ENCODE measurements around the gene TMEM247.
A peak's percentile ranks its signal among the peaks of the same experiment; 100 is the strongest.

TMEM247 gene

DNA sequence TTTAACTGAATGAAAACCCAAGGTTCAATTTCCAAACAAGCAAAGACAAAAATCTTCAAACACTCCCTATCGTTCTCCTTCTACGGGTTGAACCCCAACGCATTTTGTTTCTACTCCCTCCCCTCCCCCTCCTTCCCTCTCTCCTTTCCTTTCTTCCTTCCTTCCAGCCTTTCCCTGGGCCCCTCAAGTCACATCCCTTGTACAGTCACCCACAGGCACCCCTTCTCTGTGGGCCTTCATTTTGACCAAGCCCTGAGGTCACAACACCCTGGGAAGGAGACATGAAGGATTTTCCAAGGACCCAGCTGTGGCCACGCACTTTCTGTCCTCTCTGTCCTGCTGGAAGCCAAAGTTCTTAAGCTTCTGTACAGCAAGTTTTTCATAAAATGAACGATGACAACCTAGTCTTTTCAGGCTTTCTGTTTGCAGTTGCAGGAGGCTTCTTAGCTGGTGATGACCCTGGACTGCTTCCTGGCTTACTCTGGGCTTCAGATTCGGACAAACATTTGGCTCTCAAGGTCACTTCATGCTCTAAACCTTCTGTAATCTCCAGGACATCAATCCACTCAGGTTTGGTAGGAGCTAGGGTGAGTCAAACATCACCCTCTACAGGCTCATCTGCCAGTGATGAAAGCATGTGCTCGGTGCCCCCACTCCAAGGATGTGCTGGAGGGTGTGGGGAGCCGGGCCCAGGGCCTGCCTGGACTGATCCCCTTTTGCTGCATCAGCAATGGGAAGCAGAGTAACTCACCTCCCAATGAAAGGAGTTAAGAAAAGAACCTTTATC lies 25.5 kb downstream of the TMEM247 start:
- TF ChIP-seq POLR2A (IDR thresholded peaks at IDR 0.05; ENCODE audit: low read depth, low read length) (no peak), PAX5 (IDR thresholded peaks at IDR 0.05; ENCODE audit: insufficient read depth, low read length, severe bottlenecking) (no peak), POLR2AphosphoS5 (IDR thresholded peaks at IDR 0.05; ENCODE audit: low read depth, low read length) (no peak), TAF1 (IDR thresholded peaks at IDR 0.05; ENCODE audit: low read depth, low read length) (no peak), POU2F2 (IDR thresholded peaks at IDR 0.05; ENCODE audit: low read depth, low read length) (no peak), SPI1 (IDR thresholded peaks at IDR 0.05; ENCODE audit: low read depth, low read length) (no peak)
- no peak for DNase-seq (ENCODE audit: insufficient read length, low spot score)
- FAIRE-seq: no peak

- no peak for DNase-seq (ENCODE audit: insufficient read length, low spot score)
- no peak for FAIRE-seq
- TF ChIP-seq POU2F2 (IDR thresholded peaks at IDR 0.05; ENCODE audit: low read depth, low read length) (no peak), SPI1 (IDR thresholded peaks at IDR 0.05; ENCODE audit: low read depth, low read length) (no peak), PAX5 (IDR thresholded peaks at IDR 0.05; ENCODE audit: insufficient read depth, low read length, severe bottlenecking) (no peak), POLR2AphosphoS5 (IDR thresholded peaks at IDR 0.05; ENCODE audit: low read depth, low read length) (no peak), TAF1 (IDR thresholded peaks at IDR 0.05; ENCODE audit: low read depth, low read length) (no peak), POLR2A (IDR thresholded peaks at IDR 0.05; ENCODE audit: low read depth, low read length) (no peak)
Measured at GRCh38 chr2:46505472-46505783, 26.1 kb downstream of the TMEM247 start.

DNA sequence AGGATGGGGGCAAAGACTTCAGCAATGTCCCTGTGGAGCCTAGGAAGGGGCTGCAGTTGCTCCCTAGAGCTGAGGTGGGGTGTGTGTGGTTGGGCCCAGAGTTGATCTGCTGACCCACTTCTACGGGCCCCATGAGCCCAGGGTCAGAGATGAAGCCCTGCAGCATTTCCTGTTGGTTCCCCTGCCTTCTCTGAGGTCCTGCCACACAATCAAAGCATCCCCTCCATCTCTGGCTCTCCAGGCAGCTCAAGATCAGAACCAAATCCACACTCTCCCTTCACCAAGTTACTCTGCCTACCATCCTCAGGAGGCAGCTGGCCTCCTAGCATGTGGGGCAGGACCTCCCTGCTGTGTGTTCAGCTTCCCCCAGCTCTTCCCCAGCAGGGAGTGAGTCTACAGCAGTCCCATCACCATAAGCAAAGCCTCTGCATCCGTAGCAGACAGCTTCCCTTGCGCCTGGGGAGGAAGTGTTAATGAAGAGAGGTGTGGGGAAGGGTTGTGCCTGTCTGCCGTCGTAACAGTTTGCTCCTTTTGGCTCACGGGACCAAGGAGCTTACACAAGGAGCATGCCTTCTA lies 26.9 kb downstream of the TMEM247 start:
- no peak for DNase-seq (ENCODE audit: insufficient read length, low spot score)
- FAIRE-seq: no peak
- no peak for TF ChIP-seq TAF1 (IDR thresholded peaks at IDR 0.05; ENCODE audit: low read depth, low read length)
- TF ChIP-seq PAX5 (IDR thresholded peaks at IDR 0.05; ENCODE audit: insufficient read depth, low read length, severe bottlenecking): no peak
- no peak for TF ChIP-seq POU2F2 (IDR thresholded peaks at IDR 0.05; ENCODE audit: low read depth, low read length)
- no peak for TF ChIP-seq POLR2A (IDR thresholded peaks at IDR 0.05; ENCODE audit: low read depth, low read length)

DNA sequence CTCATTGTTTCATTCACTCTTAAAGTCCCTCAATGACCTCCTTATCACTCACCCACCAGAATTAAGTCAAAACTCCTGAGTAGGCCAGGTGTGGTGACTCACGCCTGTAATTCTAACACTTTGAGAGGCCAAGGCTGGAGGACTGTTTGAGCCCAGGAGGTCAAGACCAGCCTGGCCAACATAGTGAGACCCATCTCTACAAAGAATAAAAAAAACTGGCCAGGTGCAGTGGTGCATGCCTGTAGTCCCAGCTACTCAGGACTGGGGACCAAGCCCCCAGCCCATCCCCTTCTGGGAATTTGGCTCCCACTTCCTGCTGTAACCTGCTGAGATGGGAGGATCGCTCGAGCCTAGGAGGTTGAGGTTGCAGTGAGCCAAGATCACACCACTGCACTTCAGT lies 28.9 kb downstream of the TMEM247 start:
- TF ChIP-seq SPI1 (IDR thresholded peaks at IDR 0.05; ENCODE audit: low read depth, low read length): no peak
- TF ChIP-seq TAF1 (IDR thresholded peaks at IDR 0.05; ENCODE audit: low read depth, low read length): no peak
- TF ChIP-seq POLR2AphosphoS5 (IDR thresholded peaks at IDR 0.05; ENCODE audit: low read depth, low read length): no peak
- no peak for TF ChIP-seq POU2F2 (IDR thresholded peaks at IDR 0.05; ENCODE audit: low read depth, low read length)
- TF ChIP-seq PAX5 (IDR thresholded peaks at IDR 0.05; ENCODE audit: insufficient read depth, low read length, severe bottlenecking): no peak
- TF ChIP-seq POLR2A (IDR thresholded peaks at IDR 0.05; ENCODE audit: low read depth, low read length): no peak
- FAIRE-seq (no peak), DNase-seq (ENCODE audit: insufficient read length, low spot score) (no peak)

DNA sequence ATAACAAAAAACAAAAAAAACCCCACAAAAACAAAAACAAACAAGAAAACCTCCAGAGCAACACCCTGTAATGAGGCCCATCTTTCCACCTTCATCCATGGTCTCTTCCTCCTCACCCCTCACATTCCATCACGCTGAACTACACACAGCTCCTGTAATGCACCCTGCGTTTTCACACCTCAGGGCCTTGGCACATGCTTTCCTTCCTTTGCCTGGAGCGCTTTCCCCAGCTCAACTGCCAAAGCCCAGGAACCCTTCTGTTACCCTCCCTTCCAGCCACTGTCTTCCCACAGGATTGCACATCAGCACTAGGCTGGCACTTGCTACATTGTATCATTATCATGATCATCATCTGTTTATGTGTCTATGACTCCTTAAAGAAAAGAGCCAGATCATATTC lies 29.4 kb downstream of the TMEM247 start:
- DNase-seq (ENCODE audit: insufficient read length, low spot score) (no peak), FAIRE-seq (no peak)
- TF ChIP-seq POLR2A (IDR thresholded peaks at IDR 0.05; ENCODE audit: low read depth, low read length): no peak

DNA sequence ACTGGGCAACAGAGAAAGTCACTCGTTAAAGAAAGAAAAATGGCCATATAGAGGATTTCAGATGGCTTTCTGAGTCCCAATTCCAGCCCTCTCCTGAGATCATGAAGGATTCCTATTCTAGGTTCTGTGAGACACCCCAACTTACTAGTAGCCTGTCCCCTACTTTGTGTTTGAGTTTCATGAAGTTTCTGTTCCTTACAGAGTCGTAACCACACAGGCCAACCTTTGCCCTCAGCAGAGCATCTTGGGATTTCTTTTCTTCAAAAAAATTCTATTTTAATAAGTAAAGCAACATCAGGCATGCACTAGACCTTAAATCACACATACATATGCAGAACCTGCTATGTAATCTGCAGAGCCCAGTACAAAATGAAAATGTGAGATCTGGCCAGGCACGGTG lies 30.4 kb downstream of the TMEM247 start:
- DNase-seq (ENCODE audit: insufficient read length, low spot score) (no peak), FAIRE-seq (no peak)
- no peak for TF ChIP-seq TAF1 (IDR thresholded peaks at IDR 0.05; ENCODE audit: low read depth, low read length)
- TF ChIP-seq SPI1 (IDR thresholded peaks at IDR 0.05; ENCODE audit: low read depth, low read length): peak; percentile 69

DNA sequence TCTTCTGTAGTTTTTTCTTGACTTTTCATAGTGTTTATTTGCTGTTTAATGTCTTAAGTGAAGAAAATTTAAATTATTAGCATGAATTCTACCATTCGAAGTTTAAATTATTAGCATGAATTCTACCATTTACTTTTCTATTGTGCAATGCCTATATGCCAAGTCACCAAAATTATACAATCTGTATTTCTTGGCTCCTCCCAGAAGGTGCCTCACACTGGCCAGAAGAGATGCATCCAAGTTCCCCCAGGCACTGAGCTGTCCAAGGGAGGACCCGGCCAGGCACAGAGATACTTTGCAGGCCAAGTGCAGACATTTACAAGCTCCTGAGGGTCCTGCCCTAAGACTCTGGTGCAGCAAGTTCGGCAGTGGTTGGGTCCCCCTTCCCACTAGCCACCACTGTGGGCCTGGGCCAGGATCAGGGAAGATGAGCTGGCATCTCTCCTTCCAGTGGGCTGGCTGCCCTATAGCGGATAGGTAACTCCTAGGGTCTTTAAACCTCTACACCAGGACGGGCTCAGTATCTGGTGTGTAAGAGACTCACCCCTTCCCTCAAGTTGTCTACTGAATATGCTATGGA lies 31.3 kb downstream of the TMEM247 start:
- no peak for FAIRE-seq
- DNase-seq (ENCODE audit: insufficient read length, low spot score): no peak
- TF ChIP-seq SPI1 (IDR thresholded peaks at IDR 0.05; ENCODE audit: low read depth, low read length) (no peak), POLR2A (IDR thresholded peaks at IDR 0.05; ENCODE audit: low read depth, low read length) (no peak), POU2F2 (IDR thresholded peaks at IDR 0.05; ENCODE audit: low read depth, low read length) (no peak), POLR2AphosphoS5 (IDR thresholded peaks at IDR 0.05; ENCODE audit: low read depth, low read length) (no peak)

DNA sequence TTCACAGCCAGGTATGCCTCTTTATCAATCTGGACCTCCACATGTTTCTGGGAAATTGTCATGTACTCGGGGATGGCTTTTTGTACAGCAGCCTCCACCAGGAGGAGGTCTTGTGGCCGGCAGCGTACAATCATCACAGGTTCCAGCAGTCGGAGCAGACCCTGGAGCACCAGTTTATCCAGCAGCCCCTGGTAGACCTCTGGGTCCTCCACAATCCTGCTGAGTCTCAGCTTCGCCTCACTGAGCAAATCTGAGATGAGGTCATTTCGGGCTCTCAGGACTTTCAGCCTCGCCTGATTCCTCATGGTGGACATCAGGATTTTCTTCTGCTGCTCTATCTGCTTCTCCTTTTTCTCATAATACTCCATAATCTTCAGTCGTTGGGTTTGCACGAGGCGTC lies 32.8 kb downstream of the TMEM247 start:
- no peak for DNase-seq (ENCODE audit: insufficient read length, low spot score)
- no peak for TF ChIP-seq PAX5 (IDR thresholded peaks at IDR 0.05; ENCODE audit: insufficient read depth, low read length, severe bottlenecking)
- TF ChIP-seq POLR2A (IDR thresholded peaks at IDR 0.05; ENCODE audit: low read depth, low read length): no peak
- no peak for TF ChIP-seq POLR2AphosphoS5 (IDR thresholded peaks at IDR 0.05; ENCODE audit: low read depth, low read length)
- TF ChIP-seq SPI1 (IDR thresholded peaks at IDR 0.05; ENCODE audit: low read depth, low read length): no peak
- TF ChIP-seq TAF1 (IDR thresholded peaks at IDR 0.05; ENCODE audit: low read depth, low read length): no peak
- TF ChIP-seq POU2F2 (IDR thresholded peaks at IDR 0.05; ENCODE audit: low read depth, low read length): no peak
- FAIRE-seq: no peak

- FAIRE-seq (no peak), DNase-seq (ENCODE audit: insufficient read length, low spot score) (no peak)
- TF ChIP-seq POLR2A (IDR thresholded peaks at IDR 0.05; ENCODE audit: low read depth, low read length): no peak
- TF ChIP-seq TAF1 (IDR thresholded peaks at IDR 0.05; ENCODE audit: low read depth, low read length): no peak
- no peak for TF ChIP-seq POLR2AphosphoS5 (IDR thresholded peaks at IDR 0.05; ENCODE audit: low read depth, low read length)
- TF ChIP-seq POU2F2 (IDR thresholded peaks at IDR 0.05; ENCODE audit: low read depth, low read length): no peak
Measured at GRCh38 chr2:46514738-46515137, 35.4 kb downstream of the TMEM247 start.

GRCh38 chr2:46517485-46517884 lies 38.1 kb downstream of the TMEM247 start:
- TF ChIP-seq PAX5 (IDR thresholded peaks at IDR 0.05; ENCODE audit: insufficient read depth, low read length, severe bottlenecking) (no peak), POLR2A (IDR thresholded peaks at IDR 0.05; ENCODE audit: low read depth, low read length) (no peak), POLR2AphosphoS5 (IDR thresholded peaks at IDR 0.05; ENCODE audit: low read depth, low read length) (no peak)
- FAIRE-seq: no peak
- no peak for DNase-seq (ENCODE audit: insufficient read length, low spot score)

Measured in GM12891 (cell line).